ENCODE measurements around the gene TTPAL. TPM values are rescaled to one million over a fixed set of nuclear protein-coding genes. Genes with fewer than 3 reads are reported as not detected.
A peak's percentile ranks its signal among the peaks of the same experiment; 100 is the strongest.

Gene TTPAL
- total RNA-seq, 6 experiments from 2014 or later, result 18.0 to 102 (median 28.7) TPM

DNA sequence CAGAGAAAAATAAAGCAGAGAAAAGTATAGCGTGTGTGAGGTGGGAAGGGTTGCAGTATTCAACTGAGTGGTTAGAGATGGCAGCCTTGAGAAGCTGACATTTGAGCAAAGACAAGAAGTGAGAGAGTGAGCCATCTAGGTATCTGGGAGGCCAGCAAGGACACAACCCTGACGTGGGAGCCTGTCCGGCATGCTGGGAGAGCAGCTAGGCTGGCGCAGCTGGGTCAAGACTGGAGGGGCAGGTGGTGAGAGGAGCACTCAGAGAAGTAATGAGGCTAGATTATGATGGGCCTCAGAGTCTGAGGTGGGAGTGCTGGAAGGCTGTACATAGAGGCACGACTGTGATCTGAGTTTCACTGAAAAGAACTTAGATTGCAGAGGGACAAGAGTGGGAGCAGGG lies 12.9 kb downstream of the TTPAL start:
- DNase-seq, result peak in 1 of 3 donors; percentile 36
- Histone ChIP-seq H3K4me1 (peaks cover 0 to under 1% (median 0%) of the 10 kb centered on the region in 4 donors), H3K27me3 (no peaks in the 10 kb centered on the region), H3K9me3 (no peaks in the 10 kb centered on the region), H3K27ac (no peak overlapping the region), H3K4me3 (no peak overlapping the region), H3K36me3 (peaks cover 0 to 99% (median 23%) of the 10 kb centered on the region in 4 donors)
- TF ChIP-seq CTCF (IDR thresholded peaks at IDR 0.05), result no peak
- no peak for TF ChIP-seq POLR2A (IDR thresholded peaks at IDR 0.05)
- no peak for ATAC-seq
- 95% methylated on average over 4 of the region's 5 CpGs for WGBS (ENCODE audit: insufficient coverage, low coverage, low lambda C conversion rate, missing lambda C conversion rate)
- intact Hi-C loops (cut with DNase I), result loop anchor here in 1 of 2 donors (10.0 kb wide), 1 partner anchor 274 kb away; the partner anchor contains the start of gene OSER1

GRCh38 chr20:44489223-44489622 lies 13.5 kb downstream of the TTPAL start:
- no peak overlapping the region for H3K4me3 ChIP-seq
- no peak overlapping the region for H3K27ac ChIP-seq
- intact Hi-C loops (cut with DNase I), result loop anchor here in 1 of 2 donors (10.0 kb wide), 1 partner anchor 274 kb away; the partner anchor contains the start of gene OSER1
- peaks cover 0 to 98% (median 21%) of the 10 kb centered on the region in 4 donors for H3K36me3 ChIP-seq
- ATAC-seq (no peak), DNase-seq (peak in 1 of 3 donors; percentile 38)
- H3K9me3 ChIP-seq, result no peaks in the 10 kb centered on the region
- no peaks in the 10 kb centered on the region for H3K4me1 ChIP-seq
- TF ChIP-seq POLR2A (IDR thresholded peaks at IDR 0.05), result no peak
- TF ChIP-seq CTCF (IDR thresholded peaks at IDR 0.05), result no peak
- 77% methylated on average over 5 of the region's 9 CpGs for WGBS (ENCODE audit: insufficient coverage, low coverage, low lambda C conversion rate, missing lambda C conversion rate)
- H3K27me3 ChIP-seq, result no peaks in the 10 kb centered on the region

DNA sequence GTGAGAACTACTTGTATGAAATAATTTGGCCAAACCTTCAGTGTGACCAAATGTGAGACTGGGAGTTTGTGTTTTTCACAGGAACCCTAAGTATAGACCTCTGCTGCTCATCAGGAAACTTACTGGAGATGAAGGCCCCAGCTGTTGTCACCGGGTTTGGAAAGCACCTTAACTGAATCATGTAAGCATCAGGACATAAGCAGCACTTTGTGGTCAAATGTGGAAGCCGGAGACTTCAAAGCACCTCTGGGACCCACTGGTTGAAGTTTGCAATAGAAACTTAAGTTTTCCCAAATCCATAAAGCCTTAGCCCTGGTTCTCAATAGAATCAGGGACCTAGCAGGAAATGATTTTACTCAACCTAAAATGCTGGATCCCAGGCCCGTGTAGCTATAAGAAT lies 14.3 kb downstream of the TTPAL start:
- Histone ChIP-seq H3K27me3 (no peaks in the 10 kb centered on the region), H3K27ac (no peak overlapping the region), H3K9me3 (no peaks in the 10 kb centered on the region), H3K36me3 (peaks cover 3 to 98% (median 22%) of the 10 kb centered on the region in 4 donors), H3K4me1 (peaks cover 0 to 1% (median 0%) of the 10 kb centered on the region in 4 donors), H3K4me3 (no peak overlapping the region)
- intact Hi-C loops (cut with DNase I), result loop anchor here in 1 of 2 donors (10.0 kb wide), 1 partner anchor 275 kb away; the partner anchor contains the start of gene OSER1
- ATAC-seq (no peak), DNase-seq (no peak)
- TF ChIP-seq CTCF (IDR thresholded peaks at IDR 0.05) (no peak), POLR2A (IDR thresholded peaks at IDR 0.05) (no peak)
- 78% methylated on average over 3 of the region's 3 CpGs for WGBS (ENCODE audit: insufficient coverage, low coverage, low lambda C conversion rate, missing lambda C conversion rate)

- Histone ChIP-seq H3K27me3 (no peaks in the 10 kb centered on the region), H3K9me3 (no peaks in the 10 kb centered on the region), H3K4me1 (peaks cover 0 to 7% (median 0%) of the 10 kb centered on the region in 4 donors), H3K36me3 (peaks cover 3 to 97% (median 27%) of the 10 kb centered on the region in 4 donors), H3K27ac (no peak overlapping the region), H3K4me3 (no peak overlapping the region)
- 82% methylated on average over 2 of the region's 5 CpGs for WGBS (ENCODE audit: insufficient coverage, low coverage, low lambda C conversion rate, missing lambda C conversion rate)
- DNase-seq (no peak), ATAC-seq (no peak)
- intact Hi-C loops (cut with DNase I), result no loop called here
- TF ChIP-seq POLR2A (IDR thresholded peaks at IDR 0.05) (no peak), CTCF (IDR thresholded peaks at IDR 0.05) (no peak)
Measured at GRCh38 chr20:44491635-44492395, 16.1 kb downstream of the TTPAL start.

Data from right lobe of liver (tissue), 6 donors.